SU-DHL-6 (cell line): ENCODE data around the gene SPATA20.

ENCODE experiments used
- H2AFZ ChIP-seq: fragments of 200-600 bp; sonication (generic); 2 replicates; pipeline ENCODE4 v1.6.1; 2014; ENCODE audit warnings: low read depth, mild to moderate bottlenecking, moderate library complexity, mixed read lengths, antibody characterized with exemption, low read length; ENCODE audit not compliant: severe bottlenecking
- H3F3A ChIP-seq: fragments of 200-600 bp; shearing (Covaris generic); 2 replicates; pipeline ENCODE4 v1.6.0; 2016; ENCODE audit warnings: antibody characterized with exemption, mild to moderate bottlenecking; ENCODE audit not compliant: insufficient read depth
- H3K27ac ChIP-seq: fragments of 200-600 bp; sonication (generic); 2 replicates; pipeline ENCODE4 v1.5.1; 2016; ENCODE audit warnings: low read depth, mild to moderate bottlenecking, low read length, moderate library complexity, mixed read lengths
- H3K27me3 ChIP-seq: fragments of 200-600 bp; sonication (generic), shearing (Covaris generic); 2 replicates; pipeline ENCODE4 v1.6.0; 2014; ENCODE audit warnings: mild to moderate bottlenecking, low read length
- H3K36me3 ChIP-seq: fragments of 200-600 bp; sonication (generic); 2 replicates; pipeline ENCODE4 v1.6.1; 2014; ENCODE audit warnings: mild to moderate bottlenecking, low read length, mixed read lengths
- H3K4me2 ChIP-seq: fragments of 300-600, 200-600 bp; shearing (Covaris generic), sonication (generic); 2 replicates; pipeline ENCODE4 v1.6.0; 2014; ENCODE audit warnings: low read length, low read depth, mild to moderate bottlenecking; ENCODE audit not compliant: poor library complexity, severe bottlenecking
- H3K4me3 ChIP-seq: fragments of 200-600 bp; sonication (generic); 2 replicates; pipeline ENCODE4 v1.5.1; 2014; ENCODE audit warnings: antibody characterized with exemption, low read length, mild to moderate bottlenecking, mixed read lengths; ENCODE audit not compliant: insufficient read depth, poor library complexity, severe bottlenecking
- H3K79me2 ChIP-seq: fragments of 200-600 bp; sonication (generic); 2 replicates; pipeline ENCODE4 v1.6.1; 2014; ENCODE audit warnings: mild to moderate bottlenecking, low read length, moderate library complexity; ENCODE audit not compliant: insufficient read depth
- H3K9ac ChIP-seq: fragments of 200-600 bp; sonication (generic); 2 replicates; pipeline ENCODE4 v1.7.0; 2014; ENCODE audit warnings: mild to moderate bottlenecking, low read length
- H3K9me2 ChIP-seq: fragments of 200-600 bp; sonication (generic); replicated peaks from 2 replicates; pipeline ENCODE4 v1.6.1; 2014; ENCODE audit warnings: low read length; ENCODE audit not compliant: insufficient read depth
- H3K9me3 ChIP-seq: fragments of 200-600 bp; sonication (generic); 2 replicates; pipeline ENCODE4 v1.6.1; 2014; ENCODE audit warnings: low read length, mixed read lengths; ENCODE audit not compliant: insufficient read depth
- H4K20me1 ChIP-seq: fragments of 200-600 bp; sonication (generic); 2 replicates; pipeline ENCODE4 v1.6.1; 2014; ENCODE audit warnings: low read depth, mild to moderate bottlenecking, antibody characterized with exemption, low read length, moderate library complexity, mixed read lengths
- CTCF ChIP-seq: fragments of 200-600 bp; sonication (generic); IDR thresholded peaks from one replicate; pipeline ENCODE4 v1.5.1; 2017; ENCODE audit warnings: antibody characterized with exemption, mild to moderate bottlenecking, low read length, moderate library complexity; ENCODE audit not compliant: insufficient read depth, poor library complexity, severe bottlenecking
- EZH2phosphoT487 ChIP-seq: fragments of 200-600 bp; sonication (generic), shearing (Covaris generic); conservative IDR thresholded peaks from 2 replicates; pipeline ENCODE4 v1.6.1; 2018; ENCODE audit warnings: mild to moderate bottlenecking, antibody characterized with exemption, low read length, moderate library complexity, mixed read lengths

Gene SPATA20

GRCh38 chr17:50533185-50533584 is 13.8 kb upstream of the SPATA20 start:
- H2AFZ ChIP-seq: no peak overlapping the region
- no peak overlapping the region for H3K4me3 ChIP-seq
- H3F3A ChIP-seq: no peaks in the 10 kb centered on the region
- no peak overlapping the region for H3K9ac ChIP-seq
- no peaks in the 10 kb centered on the region for H3K9me3 ChIP-seq
- TF ChIP-seq EZH2phosphoT487 (no peak), CTCF (no peak)
- no peaks in the 10 kb centered on the region for H3K27me3 ChIP-seq
- no peak overlapping the region for H3K27ac ChIP-seq
- no peaks in the 10 kb centered on the region for H3K79me2 ChIP-seq
- H3K4me2 ChIP-seq: no peak overlapping the region
- H3K9me2 ChIP-seq: no peaks in the 10 kb centered on the region
- H4K20me1 ChIP-seq: no peaks in the 10 kb centered on the region
- H3K36me3 ChIP-seq: no peaks in the 10 kb centered on the region

GRCh38 chr17:50533720-50534148 is 13.2 kb upstream of the SPATA20 start:
- Histone ChIP-seq H3K4me3 (no peak overlapping the region), H3K9ac (no peak overlapping the region), H2AFZ (no peak overlapping the region), H3K9me2 (no peaks in the 10 kb centered on the region), H3K27ac (no peak overlapping the region), H3K9me3 (no peaks in the 10 kb centered on the region), H4K20me1 (no peaks in the 10 kb centered on the region), H3K27me3 (no peaks in the 10 kb centered on the region), H3F3A (no peaks in the 10 kb centered on the region), H3K36me3 (no peaks in the 10 kb centered on the region), H3K4me2 (no peak overlapping the region), H3K79me2 (no peaks in the 10 kb centered on the region)
- no peak for TF ChIP-seq CTCF
- no peak for TF ChIP-seq EZH2phosphoT487

- Histone ChIP-seq H3F3A (no peaks in the 10 kb centered on the region), H2AFZ (no peak overlapping the region), H3K9me3 (no peaks in the 10 kb centered on the region), H3K79me2 (no peaks in the 10 kb centered on the region), H3K9ac (no peak overlapping the region), H3K27ac (no peak overlapping the region), H3K36me3 (no peaks in the 10 kb centered on the region), H3K9me2 (no peaks in the 10 kb centered on the region), H3K27me3 (no peaks in the 10 kb centered on the region), H3K4me3 (no peak overlapping the region), H4K20me1 (no peaks in the 10 kb centered on the region), H3K4me2 (no peak overlapping the region)
- TF ChIP-seq CTCF (no peak), EZH2phosphoT487 (no peak)
Measured at GRCh38 chr17:50534222-50534978, 12.6 kb upstream of the SPATA20 start.
